Uterus (tissue), 2 donors: Measurements from ENCODE around the gene CACNA1A.

Experiments
- POLR2A ChIP-seq, 2 donors: fragments of 450-650 bp; IDR thresholded peaks; one replicate each; pipeline ENCODE4 v1.6.1; 2016; ENCODE audit warnings: antibody characterized with exemption in 2 of 2, mild to moderate bottlenecking in 1 of 2, moderate library complexity in 1 of 2
- TF ChIP-seq, protein P1 (sequence below), 4 experiments: fragments of 200-600 bp in 2 of 4; fragments of 450-650 bp in 2 of 4; sonication (generic) in 2 of 4; IDR thresholded peaks; one replicate each; pipeline ENCODE4 v1.5.1; 2016 to 2019; ENCODE audit warnings: antibody characterized with exemption in 4 of 4, mild to moderate bottlenecking in 2 of 4, moderate library complexity in 1 of 4

DNA sequence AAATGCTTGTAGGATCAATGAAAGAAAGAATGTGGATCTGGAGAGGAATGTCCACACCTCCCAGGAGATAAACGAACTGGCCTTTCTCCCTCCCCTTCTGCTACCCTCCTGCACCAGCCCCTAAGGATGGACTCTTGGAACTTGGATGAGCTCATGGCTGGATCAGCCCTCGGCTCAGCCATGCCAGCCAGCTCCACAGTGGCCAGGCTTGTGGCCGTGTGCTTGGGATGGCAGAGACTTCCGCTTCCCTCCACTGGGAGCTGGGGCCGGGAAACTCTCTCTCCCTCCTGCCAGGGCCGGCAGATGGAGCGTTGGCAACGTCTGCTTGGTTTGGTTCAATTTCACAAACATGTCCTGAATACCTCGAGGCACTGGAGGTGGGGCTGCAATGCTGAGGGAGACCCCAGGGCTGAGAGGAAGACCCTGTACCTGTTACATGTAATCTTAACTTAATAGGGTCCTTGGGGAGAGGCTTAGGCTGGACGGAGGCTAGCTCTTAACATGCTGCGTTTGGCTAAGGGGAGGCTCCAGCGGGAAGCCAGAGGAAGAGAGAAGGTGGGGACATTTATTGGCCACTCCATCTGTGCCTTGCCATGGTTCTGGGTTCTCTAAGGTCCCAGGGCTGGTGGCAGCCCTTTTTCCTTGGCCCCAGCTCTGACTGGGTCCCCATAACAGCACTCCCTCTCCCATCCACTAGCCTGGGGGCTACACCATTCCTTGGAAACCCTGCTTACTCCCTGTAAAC is 203.6 kb downstream of the CACNA1A start:
- TF ChIP-seq, protein P1, sequence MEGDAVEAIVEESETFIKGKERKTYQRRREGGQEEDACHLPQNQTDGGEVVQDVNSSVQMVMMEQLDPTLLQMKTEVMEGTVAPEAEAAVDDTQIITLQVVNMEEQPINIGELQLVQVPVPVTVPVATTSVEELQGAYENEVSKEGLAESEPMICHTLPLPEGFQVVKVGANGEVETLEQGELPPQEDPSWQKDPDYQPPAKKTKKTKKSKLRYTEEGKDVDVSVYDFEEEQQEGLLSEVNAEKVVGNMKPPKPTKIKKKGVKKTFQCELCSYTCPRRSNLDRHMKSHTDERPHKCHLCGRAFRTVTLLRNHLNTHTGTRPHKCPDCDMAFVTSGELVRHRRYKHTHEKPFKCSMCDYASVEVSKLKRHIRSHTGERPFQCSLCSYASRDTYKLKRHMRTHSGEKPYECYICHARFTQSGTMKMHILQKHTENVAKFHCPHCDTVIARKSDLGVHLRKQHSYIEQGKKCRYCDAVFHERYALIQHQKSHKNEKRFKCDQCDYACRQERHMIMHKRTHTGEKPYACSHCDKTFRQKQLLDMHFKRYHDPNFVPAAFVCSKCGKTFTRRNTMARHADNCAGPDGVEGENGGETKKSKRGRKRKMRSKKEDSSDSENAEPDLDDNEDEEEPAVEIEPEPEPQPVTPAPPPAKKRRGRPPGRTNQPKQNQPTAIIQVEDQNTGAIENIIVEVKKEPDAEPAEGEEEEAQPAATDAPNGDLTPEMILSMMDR (IDR thresholded peaks at IDR 0.05), result no peak
- no peak for TF ChIP-seq POLR2A (IDR thresholded peaks at IDR 0.05)
